ENCODE data around the gene MYPN. TPM values are rescaled to one million over a fixed set of nuclear protein-coding genes. Genes with fewer than 3 reads are reported as not detected.
A peak's percentile ranks its signal among the peaks of the same experiment; 100 is the strongest.
"Not testable (repeated sequence)": the region's sequence is repeated elsewhere in the genome, so short reads cannot be mapped to it uniquely, and the experiment has no call there.

The MYPN gene
- total RNA-seq, 1 experiment from 2014 or later, result not detected

- intact Hi-C loops (cut with micrococcal nuclease; ENCODE audit: unreplicated experiment), result loop anchor here (1.0 to 2.0 kb wide), 4 partner anchors 52 to 301 kb away; partner anchors contain the start of gene HERC4
- Mint-ChIP-seq H3K9me3 (ENCODE audit: unreplicated experiment) (no peaks in the 10 kb centered on the region), H3K4me1 (ENCODE audit: low read depth, unreplicated experiment) (peaks cover 9% of the 10 kb centered on the region), H3K36me3 (ENCODE audit: insufficient read depth, unreplicated experiment) (no peaks in the 10 kb centered on the region), H3K27me3 (ENCODE audit: insufficient read depth, unreplicated experiment) (no peaks in the 10 kb centered on the region), H3K4me3 (ENCODE audit: unreplicated experiment) (no peak overlapping the region), H3K27ac (ENCODE audit: unreplicated experiment) (no peak overlapping the region)
- no peaks in the 10 kb centered on the region for H3K36me3 ChIP-seq (ENCODE audit: control insufficient read depth, insufficient read depth, low read length)
- DNase-seq, result peak; percentile 62 to 78
- CTCF ChIA-PET, result interaction anchor here (0.6 to 4.2 kb wide), 8 partner anchors 10 to 1304 kb away, joined by 3 to 44 read pairs (median 3); no protein-coding TSS in a partner anchor
- H3K4me3 ChIP-seq (ENCODE audit: low read depth, low read length), result no peak overlapping the region
- no TSS peak for BruUV-seq (replicated peaks)
- peak; percentile 91 to 94 for TF ChIP-seq CTCF (IDR thresholded peaks at IDR 0.05; ENCODE audit: insufficient read depth in 1 of 2, low read depth in 1 of 2, low read length in 1 of 2, severe bottlenecking in 1 of 2, unreplicated experiment in 1 of 2)
- no peaks in the 10 kb centered on the region for H3K9me3 ChIP-seq
- POLR2A ChIA-PET, result no interaction called here
- peaks cover 10% of the 10 kb centered on the region for H3K4me1 ChIP-seq
- H3K27me3 ChIP-seq (replicated peaks; ENCODE audit: control insufficient read depth, insufficient read depth, low read length), result no peaks in the 10 kb centered on the region
These were observed 47.3 kb downstream of the MYPN start for GRCh38 chr10:68156373-68157185.

GRCh38 chr10:68157522-68157921 lies 48.2 kb downstream of the MYPN start:
- H3K4me3 ChIP-seq (ENCODE audit: low read depth, low read length); H3K36me3 ChIP-seq (ENCODE audit: control insufficient read depth, insufficient read depth, low read length); DNase-seq; H3K27me3 ChIP-seq (replicated peaks; ENCODE audit: control insufficient read depth, insufficient read depth, low read length); H3K4me3 Mint-ChIP-seq (ENCODE audit: unreplicated experiment); H3K4me1 Mint-ChIP-seq (ENCODE audit: low read depth, unreplicated experiment); H3K9me3 Mint-ChIP-seq (ENCODE audit: unreplicated experiment); H3K36me3 Mint-ChIP-seq (ENCODE audit: insufficient read depth, unreplicated experiment); BruUV-seq (replicated peaks); H3K27me3 Mint-ChIP-seq (ENCODE audit: insufficient read depth, unreplicated experiment); H3K9me3 ChIP-seq; POLR2A ChIA-PET; H3K27ac Mint-ChIP-seq (ENCODE audit: unreplicated experiment): not testable (repeated sequence)
- intact Hi-C loops (cut with micrococcal nuclease; ENCODE audit: unreplicated experiment), result loop anchor here (2.0 kb wide), 1 partner anchor 83 kb away; the partner anchor contains the start of gene HERC4
- peaks cover 10% of the 10 kb centered on the region for H3K4me1 ChIP-seq
- CTCF ChIA-PET, result interaction anchor here (0.6 to 4.2 kb wide), 7 partner anchors 58 to 1305 kb away, joined by 3 to 44 read pairs (median 5); no protein-coding TSS in a partner anchor

GRCh38 chr10:68158031-68158430 lies 48.7 kb downstream of the MYPN start:
- DNase-seq, result no peak
- Histone ChIP-seq H3K4me1 (peaks cover 9% of the 10 kb centered on the region), H3K27me3 (replicated peaks; ENCODE audit: control insufficient read depth, insufficient read depth, low read length) (no peaks in the 10 kb centered on the region), H3K36me3 (ENCODE audit: control insufficient read depth, insufficient read depth, low read length) (no peaks in the 10 kb centered on the region), H3K9me3 (no peaks in the 10 kb centered on the region), H3K4me3 (ENCODE audit: low read depth, low read length) (no peak overlapping the region)
- CTCF ChIA-PET, result interaction anchor here (0.7 to 4.2 kb wide), 4 partner anchors 57 to 302 kb away, joined by 3 to 44 read pairs (median 12); no protein-coding TSS in a partner anchor
- no peaks in the 10 kb centered on the region for H3K36me3 Mint-ChIP-seq (ENCODE audit: insufficient read depth, unreplicated experiment)
- no TSS peak for BruUV-seq (replicated peaks)
- H3K27me3 Mint-ChIP-seq (ENCODE audit: insufficient read depth, unreplicated experiment), result no peaks in the 10 kb centered on the region
- TF ChIP-seq CTCF (IDR thresholded peaks at IDR 0.05; ENCODE audit: insufficient read depth in 1 of 2, low read depth in 1 of 2, low read length in 1 of 2, severe bottlenecking in 1 of 2, unreplicated experiment in 1 of 2), result no peak
- H3K4me3 Mint-ChIP-seq (ENCODE audit: unreplicated experiment), result no peak overlapping the region
- no peaks in the 10 kb centered on the region for H3K9me3 Mint-ChIP-seq (ENCODE audit: unreplicated experiment)
- intact Hi-C loops (cut with micrococcal nuclease; ENCODE audit: unreplicated experiment), result no loop called here
- POLR2A ChIA-PET, result interaction anchor here (0.5 kb wide), 1 partner anchor 14 kb away, joined by 3 read pairs; no protein-coding TSS in a partner anchor
- H3K27ac Mint-ChIP-seq (ENCODE audit: unreplicated experiment), result no peak overlapping the region
- peaks cover 9% of the 10 kb centered on the region for H3K4me1 Mint-ChIP-seq (ENCODE audit: low read depth, unreplicated experiment)
